ENCODE results near the gene NRP2.

- TF ChIP-seq YY1 (IDR thresholded peaks at IDR 0.05; ENCODE audit: insufficient read depth, insufficient read length) (no peak), ZNF274 (IDR thresholded peaks at IDR 0.05; ENCODE audit: low read depth, low read length) (no peak), SUZ12 (IDR thresholded peaks at IDR 0.05; ENCODE audit: extremely low read depth, insufficient read depth, insufficient read length) (no peak)
Observed at GRCh38 chr2:205709319-205709718, 27.0 kb downstream of the NRP2 start.

All from NT2/D1 (cell line).